ENCODE results near the gene HMG20A.

The HMG20A gene

DNA sequence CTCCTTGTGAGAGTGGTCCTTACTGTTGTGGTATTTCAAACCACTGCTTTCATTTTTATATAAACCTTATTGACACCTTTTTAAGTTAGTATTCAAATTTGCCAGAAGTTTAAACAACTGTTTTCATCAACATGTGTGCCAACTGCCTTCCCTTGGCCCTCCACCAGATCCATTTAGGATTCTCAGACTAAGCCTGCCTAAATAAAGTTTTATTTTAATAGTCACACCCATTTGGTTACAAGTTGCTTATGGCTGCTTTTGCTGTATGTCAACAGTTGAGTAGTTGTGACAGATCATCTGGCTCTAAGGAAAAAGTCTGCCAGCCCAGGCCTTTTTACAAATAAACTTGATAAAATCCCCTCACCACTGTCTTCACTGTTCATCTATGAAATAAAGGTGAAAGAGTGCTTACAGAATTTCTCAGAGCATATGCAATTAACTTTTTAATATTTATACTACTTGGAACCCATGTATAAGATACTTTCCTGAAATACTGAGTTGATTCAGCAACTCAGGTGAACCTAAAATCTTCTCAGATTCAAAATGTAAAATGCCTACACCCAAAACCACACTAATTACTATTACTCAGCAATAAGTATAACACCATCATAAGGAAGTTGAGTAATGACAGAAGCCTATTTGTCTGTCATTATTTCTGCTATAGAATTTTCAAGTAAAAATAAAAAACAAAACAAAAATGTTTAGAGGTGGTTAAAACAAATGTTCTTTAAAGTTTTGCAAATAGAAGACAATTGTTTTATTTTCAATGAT is 35.9 kb upstream of the HMG20A start:
- no peak for TF ChIP-seq CTCF (IDR thresholded peaks at IDR 0.05; ENCODE audit: extremely low read depth, missing control alignments)
- no peak for DNase-seq (ENCODE audit: low spot score)

DNA sequence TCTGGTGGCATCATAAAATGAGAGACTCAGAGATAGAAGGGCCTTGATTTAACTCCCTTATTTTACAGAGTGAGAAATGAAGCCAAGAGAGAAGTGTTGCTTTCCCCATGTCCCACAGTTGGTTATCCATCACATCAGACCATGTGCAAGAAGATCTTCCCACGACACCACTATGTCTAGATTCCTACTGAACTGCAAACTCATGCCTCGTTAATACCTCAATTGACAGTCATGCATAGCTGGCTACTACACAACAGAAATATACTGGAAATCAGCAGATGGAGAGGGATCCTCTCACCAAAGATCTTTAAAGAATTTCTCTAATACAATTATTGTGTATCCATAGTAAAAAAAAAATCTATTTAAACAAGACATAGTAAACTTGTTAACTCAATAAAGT is 34.1 kb upstream of the HMG20A start:
- no peak for TF ChIP-seq CTCF (IDR thresholded peaks at IDR 0.05; ENCODE audit: extremely low read depth, missing control alignments)
- DNase-seq (ENCODE audit: low spot score): no peak

- no peak for DNase-seq (ENCODE audit: low spot score)
- no peak for TF ChIP-seq CTCF (IDR thresholded peaks at IDR 0.05; ENCODE audit: extremely low read depth, missing control alignments)
Observed at GRCh38 chr15:77387365-77388105, 33.2 kb upstream of the HMG20A start.

GRCh38 chr15:77391372-77391951 is 29.2 kb upstream of the HMG20A start:
- no peak for DNase-seq (ENCODE audit: low spot score)
- no peak for TF ChIP-seq CTCF (IDR thresholded peaks at IDR 0.05; ENCODE audit: extremely low read depth, missing control alignments)

DNA sequence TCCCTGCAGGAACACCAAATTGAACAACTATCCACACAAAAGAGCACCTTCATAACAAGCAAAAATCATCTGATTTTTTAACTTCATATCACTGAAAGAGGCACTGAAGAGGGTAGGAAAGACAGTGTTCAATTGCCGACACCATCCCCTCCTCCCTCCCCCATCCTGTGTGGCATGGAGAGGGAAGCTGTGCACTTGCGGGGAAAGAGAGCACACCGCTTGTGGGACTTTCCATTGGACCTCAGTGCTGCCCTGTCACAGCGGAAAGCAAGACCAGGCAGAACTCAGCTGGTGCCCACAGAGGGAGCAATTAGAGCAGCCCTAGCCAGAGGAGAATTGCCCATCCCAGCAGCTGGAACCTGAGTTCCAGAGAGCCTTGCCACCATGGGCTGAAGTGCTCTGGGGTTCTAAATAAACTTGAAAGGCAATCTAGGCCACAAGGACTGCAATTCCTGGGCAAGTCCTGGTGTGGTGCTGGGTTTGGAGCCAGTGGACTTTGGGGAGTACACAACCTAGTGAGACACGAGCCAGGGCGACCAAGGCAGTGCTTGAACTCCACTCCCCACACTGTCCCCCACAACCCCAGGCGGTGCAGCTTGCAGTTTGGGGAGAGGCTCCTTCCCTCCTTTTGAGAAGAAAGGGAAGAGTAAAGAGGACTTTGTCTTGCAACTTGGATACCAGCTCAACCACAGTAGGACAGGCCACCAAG is 27.8 kb upstream of the HMG20A start:
- TF ChIP-seq CTCF (IDR thresholded peaks at IDR 0.05; ENCODE audit: extremely low read depth, missing control alignments): no peak
- DNase-seq (ENCODE audit: low spot score): no peak

DNA sequence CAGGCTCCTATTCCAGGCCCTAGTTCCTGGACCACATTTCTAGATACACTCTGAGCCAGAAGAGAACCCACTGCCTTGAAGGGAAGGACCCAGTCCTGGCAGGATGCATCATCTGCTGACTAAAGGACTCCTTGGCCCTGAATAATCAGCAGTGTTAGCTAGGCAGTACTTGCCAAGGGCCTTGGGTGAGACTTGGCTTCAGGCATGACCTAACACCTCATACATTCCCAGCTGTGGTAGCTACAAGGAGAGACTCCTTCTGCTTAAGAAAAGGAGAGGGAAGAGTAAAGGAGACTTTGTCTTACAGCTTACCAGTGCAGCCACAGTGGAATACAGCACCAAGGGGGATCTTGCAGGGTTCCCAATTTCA is 27.2 kb upstream of the HMG20A start:
- no peak for DNase-seq (ENCODE audit: low spot score)
- TF ChIP-seq CTCF (IDR thresholded peaks at IDR 0.05; ENCODE audit: extremely low read depth, missing control alignments): no peak
